ENCODE measurements around the gene SEMA3E. TPM values are rescaled to one million over a fixed set of nuclear protein-coding genes. Genes with fewer than 3 reads are reported as not detected.

Gene SEMA3E
- total RNA-seq, 2 experiments from 2014 or later, result not detected

GRCh38 chr7:83532219-83532618 lies 116.7 kb downstream of the SEMA3E start:
- ATAC-seq, result no peak
- H3K27ac Mint-ChIP-seq, result no peak overlapping the region
- H3K9me3 Mint-ChIP-seq, result no peaks in the 10 kb centered on the region
- DNase-seq, result no peak
- no peak for TF ChIP-seq CTCF (IDR thresholded peaks at IDR 0.05)
- H3K4me1 Mint-ChIP-seq (ENCODE audit: low read depth), result no peaks in the 10 kb centered on the region
- intact Hi-C loops (cut with micrococcal nuclease), result no loop called here
- ChIA-PET POLR2A (no interaction called here), CTCF (no interaction called here)
- no peaks in the 10 kb centered on the region for H3K27me3 Mint-ChIP-seq
- H3K36me3 Mint-ChIP-seq (ENCODE audit: low read depth), result no peaks in the 10 kb centered on the region
- no peak overlapping the region for H3K4me3 Mint-ChIP-seq

- intact Hi-C loops (cut with micrococcal nuclease), result no loop called here
- Mint-ChIP-seq H3K27ac (no peak overlapping the region), H3K9me3 (peaks cover 2% of the 10 kb centered on the region), H3K27me3 (no peaks in the 10 kb centered on the region), H3K4me3 (no peak overlapping the region), H3K36me3 (ENCODE audit: low read depth) (no peaks in the 10 kb centered on the region), H3K4me1 (ENCODE audit: low read depth) (no peaks in the 10 kb centered on the region)
- CTCF ChIA-PET, result no interaction called here
- POLR2A ChIA-PET, result no interaction called here
- TF ChIP-seq CTCF (IDR thresholded peaks at IDR 0.05), result no peak
- ATAC-seq (no peak), DNase-seq (no peak)
These were observed 117.2 kb downstream of the SEMA3E start for GRCh38 chr7:83531766-83532165.

GRCh38 chr7:83528925-83529423 lies 120.0 kb downstream of the SEMA3E start:
- Mint-ChIP-seq H3K27ac (no peak overlapping the region), H3K36me3 (ENCODE audit: low read depth) (no peaks in the 10 kb centered on the region), H3K4me1 (ENCODE audit: low read depth) (no peaks in the 10 kb centered on the region), H3K9me3 (peaks cover 2% of the 10 kb centered on the region), H3K4me3 (no peak overlapping the region), H3K27me3 (no peaks in the 10 kb centered on the region)
- ChIA-PET CTCF (no interaction called here), POLR2A (no interaction called here)
- DNase-seq, result no peak
- no peak for ATAC-seq
- intact Hi-C loops (cut with micrococcal nuclease), result no loop called here
- TF ChIP-seq CTCF (IDR thresholded peaks at IDR 0.05), result no peak

GRCh38 chr7:83524277-83525075 lies 124.5 kb downstream of the SEMA3E start:
- H3K9me3 Mint-ChIP-seq, result peaks cover 3% of the 10 kb centered on the region
- H3K4me3 Mint-ChIP-seq, result no peak overlapping the region
- ChIA-PET CTCF (no interaction called here), POLR2A (no interaction called here)
- no peak overlapping the region for H3K27ac Mint-ChIP-seq
- H3K27me3 Mint-ChIP-seq, result no peaks in the 10 kb centered on the region
- H3K36me3 Mint-ChIP-seq (ENCODE audit: low read depth), result no peaks in the 10 kb centered on the region
- TF ChIP-seq CTCF (IDR thresholded peaks at IDR 0.05), result no peak
- ATAC-seq (no peak), DNase-seq (no peak)
- intact Hi-C loops (cut with micrococcal nuclease), result no loop called here
- no peaks in the 10 kb centered on the region for H3K4me1 Mint-ChIP-seq (ENCODE audit: low read depth)

GRCh38 chr7:83520726-83521125 lies 128.2 kb downstream of the SEMA3E start:
- POLR2A ChIA-PET, result no interaction called here
- peaks cover 2% of the 10 kb centered on the region for H3K9me3 Mint-ChIP-seq
- DNase-seq (no peak), ATAC-seq (no peak)
- no peak overlapping the region for H3K4me3 Mint-ChIP-seq
- no peak overlapping the region for H3K27ac Mint-ChIP-seq
- no peaks in the 10 kb centered on the region for H3K36me3 Mint-ChIP-seq (ENCODE audit: low read depth)
- no peaks in the 10 kb centered on the region for H3K27me3 Mint-ChIP-seq
- TF ChIP-seq CTCF (IDR thresholded peaks at IDR 0.05), result no peak
- CTCF ChIA-PET, result no interaction called here
- intact Hi-C loops (cut with micrococcal nuclease), result no loop called here
- H3K4me1 Mint-ChIP-seq (ENCODE audit: low read depth), result no peaks in the 10 kb centered on the region

Data from activated CD8-positive, alpha-beta T cell treated with anti-CD3 and anti-CD28 coated beads for 36 hours (primary cell).